BLaER1 treated with 17β-estradiol and CSF1 and Interleukin-3, amounts not matched to agents 10 nM and 100 nM (cell line): ENCODE measurements around the gene TRPC6.
A peak's percentile ranks its signal among the peaks of the same experiment; 100 is the strongest.

Experiments used
- H3K27ac ChIP-seq, 11 experiments: shearing (Covaris generic); formaldehyde crosslinking; 2 replicates each; pipeline ENCODE4 v1.8.1; 2022
- H3K27me3 ChIP-seq, 11 experiments: shearing (Covaris generic); formaldehyde crosslinking; 2 replicates each; pipeline ENCODE4 v1.8.1; 2022
- H3K36me3 ChIP-seq, 11 experiments: shearing (Covaris generic); formaldehyde crosslinking; 2 replicates each; pipeline ENCODE4 v1.8.1; 2022
- H3K4me1 ChIP-seq, 10 experiments: shearing (Covaris generic); formaldehyde crosslinking; 2 replicates each; pipeline ENCODE4 v1.8.1; 2022
- H3K4me2 ChIP-seq, 11 experiments: shearing (Covaris generic); formaldehyde crosslinking; 2 replicates each; pipeline ENCODE4 v1.8.1; 2022
- H3K4me3 ChIP-seq, 10 experiments: shearing (Covaris generic); formaldehyde crosslinking; 2 replicates each; pipeline ENCODE4 v1.8.1; 2022
- H3K9ac ChIP-seq, 11 experiments: shearing (Covaris generic); formaldehyde crosslinking; 2 replicates each; pipeline ENCODE4 v1.8.1; 2022
- H3K9me3 ChIP-seq, 11 experiments: shearing (Covaris generic); formaldehyde crosslinking; replicated peaks in 1 of 11; 2 replicates each; pipeline ENCODE4 v1.8.1; 2022
- H4K20me1 ChIP-seq, 11 experiments: shearing (Covaris generic); formaldehyde crosslinking; 2 replicates each; pipeline ENCODE4 v1.8.1; 2022
- Cebpa-rat ChIP-seq, 11 experiments: shearing (Covaris generic); IDR thresholded peaks; 2 replicates each; pipeline ENCODE4 v1.8.1; 2022

TRPC6 gene

DNA sequence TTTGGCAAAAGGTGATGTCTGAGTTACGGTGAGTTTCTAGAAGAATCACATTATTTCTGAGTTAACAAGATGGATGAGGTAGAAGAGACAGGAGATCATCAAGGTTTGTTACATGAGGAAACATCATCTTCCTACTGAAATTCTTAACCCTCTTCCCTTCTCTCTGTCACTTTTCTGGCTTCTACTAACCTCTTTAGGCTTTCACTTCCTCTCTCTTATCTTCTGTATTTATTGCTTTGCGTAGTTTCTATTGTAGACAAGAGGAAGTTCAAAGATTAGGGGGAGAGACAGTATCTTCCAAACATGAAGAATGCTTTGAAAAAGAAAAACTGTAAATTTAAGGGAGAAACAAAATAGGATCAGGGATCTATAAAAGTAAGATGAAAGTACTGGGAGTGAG lies 75.4 kb downstream of the TRPC6 start:
- no peak overlapping the region for H3K27ac ChIP-seq
- peak overlapping the region in 3 of 11 experiments; percentile 8 to 47 (median 25); a peak in 4 of 22 replicates for H3K4me2 ChIP-seq
- peaks cover 0 to 27% (median 0%) of the 10 kb centered on the region in 10 experiments; a peak in 6 of 20 replicates for H3K4me1 ChIP-seq
- no peaks in the 10 kb centered on the region for H3K36me3 ChIP-seq
- TF ChIP-seq Cebpa-rat (IDR thresholded peaks at IDR 0.05) = no peak
- peaks cover 0 to 7% (median 4%) of the 10 kb centered on the region in 11 experiments; a peak in 2 of 22 replicates for H3K9me3 ChIP-seq
- no peak overlapping the region for H3K4me3 ChIP-seq
- H3K9ac ChIP-seq = no peak overlapping the region
- H4K20me1 ChIP-seq = no peaks in the 10 kb centered on the region
- H3K27me3 ChIP-seq = no peaks in the 10 kb centered on the region

DNA sequence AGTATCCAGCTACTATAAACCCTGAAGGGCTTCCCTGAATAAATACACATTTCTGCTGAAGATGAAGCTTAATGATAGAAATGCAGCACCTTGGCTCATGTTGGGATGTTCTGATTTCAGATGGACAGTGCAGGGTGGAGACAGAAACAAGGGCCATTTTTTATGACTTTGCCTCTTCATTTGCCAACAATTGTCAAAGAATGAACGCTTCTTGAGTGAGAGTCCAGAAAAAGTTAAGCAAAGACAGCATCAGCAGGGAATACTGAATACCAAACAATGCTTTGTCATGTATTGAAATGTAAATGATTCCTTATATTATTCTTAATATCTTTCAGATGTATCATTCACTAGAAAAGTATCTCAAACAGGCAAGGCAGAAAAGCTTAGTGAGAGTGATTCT lies 84.9 kb downstream of the TRPC6 start:
- Histone ChIP-seq H3K36me3 (no peaks in the 10 kb centered on the region), H3K9me3 (no peaks in the 10 kb centered on the region), H3K27ac (no peak overlapping the region), H3K4me1 (no peaks in the 10 kb centered on the region), H3K4me2 (no peak overlapping the region), H3K27me3 (no peaks in the 10 kb centered on the region), H3K4me3 (no peak overlapping the region), H4K20me1 (no peaks in the 10 kb centered on the region), H3K9ac (no peak overlapping the region)
- no peak for TF ChIP-seq Cebpa-rat (IDR thresholded peaks at IDR 0.05)

- no peak for TF ChIP-seq Cebpa-rat (IDR thresholded peaks at IDR 0.05)
- H3K27me3 ChIP-seq = no peaks in the 10 kb centered on the region
- H3K4me3 ChIP-seq = no peak overlapping the region
- H3K4me2 ChIP-seq = no peak overlapping the region
- no peaks in the 10 kb centered on the region for H3K4me1 ChIP-seq
- H3K36me3 ChIP-seq = no peaks in the 10 kb centered on the region
- no peaks in the 10 kb centered on the region for H4K20me1 ChIP-seq
- no peaks in the 10 kb centered on the region for H3K9me3 ChIP-seq
- no peak overlapping the region for H3K27ac ChIP-seq
- no peak overlapping the region for H3K9ac ChIP-seq
These were observed 86.5 kb downstream of the TRPC6 start for GRCh38 chr11:101497291-101497690.

- Histone ChIP-seq H3K27ac (no peak overlapping the region), H4K20me1 (no peaks in the 10 kb centered on the region), H3K4me2 (no peak overlapping the region), H3K9ac (no peak overlapping the region), H3K4me1 (no peaks in the 10 kb centered on the region), H3K36me3 (no peaks in the 10 kb centered on the region), H3K4me3 (no peak overlapping the region), H3K27me3 (no peaks in the 10 kb centered on the region), H3K9me3 (no peaks in the 10 kb centered on the region)
- no peak for TF ChIP-seq Cebpa-rat (IDR thresholded peaks at IDR 0.05)
These were observed 96.0 kb downstream of the TRPC6 start for GRCh38 chr11:101487775-101488174.

DNA sequence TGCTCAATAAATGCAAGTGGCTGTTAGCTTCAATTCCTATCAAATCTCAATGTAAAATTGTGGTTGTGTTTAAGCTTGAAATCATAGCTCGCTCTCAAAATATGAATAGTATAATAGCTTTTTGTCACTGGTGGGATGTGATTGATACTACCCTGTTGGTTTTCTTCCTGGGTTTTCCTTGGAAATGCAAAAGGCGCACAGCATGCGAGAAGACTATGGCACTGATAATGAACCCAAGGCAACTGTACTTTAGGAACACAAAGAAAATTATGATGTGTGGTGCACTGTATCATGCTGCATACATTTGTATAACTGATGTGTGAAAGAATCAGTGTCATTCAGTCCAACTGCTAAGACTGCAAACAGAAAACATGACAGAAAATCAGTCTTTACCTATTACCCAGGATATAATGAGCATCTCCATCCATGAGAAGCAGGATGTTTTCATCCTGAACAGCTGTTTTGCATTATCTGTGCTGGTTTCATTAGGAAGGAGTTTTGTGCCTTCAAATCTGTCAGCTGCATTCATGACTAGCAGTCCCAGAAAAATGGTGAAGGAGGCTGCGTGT lies 101.2 kb downstream of the TRPC6 start:
- Histone ChIP-seq H3K27ac (no peak overlapping the region), H3K27me3 (no peaks in the 10 kb centered on the region), H3K36me3 (no peaks in the 10 kb centered on the region), H3K9ac (no peak overlapping the region), H4K20me1 (no peaks in the 10 kb centered on the region), H3K4me2 (no peak overlapping the region), H3K4me1 (no peaks in the 10 kb centered on the region), H3K9me3 (no peaks in the 10 kb centered on the region), H3K4me3 (no peak overlapping the region)
- no peak for TF ChIP-seq Cebpa-rat (IDR thresholded peaks at IDR 0.05)

DNA sequence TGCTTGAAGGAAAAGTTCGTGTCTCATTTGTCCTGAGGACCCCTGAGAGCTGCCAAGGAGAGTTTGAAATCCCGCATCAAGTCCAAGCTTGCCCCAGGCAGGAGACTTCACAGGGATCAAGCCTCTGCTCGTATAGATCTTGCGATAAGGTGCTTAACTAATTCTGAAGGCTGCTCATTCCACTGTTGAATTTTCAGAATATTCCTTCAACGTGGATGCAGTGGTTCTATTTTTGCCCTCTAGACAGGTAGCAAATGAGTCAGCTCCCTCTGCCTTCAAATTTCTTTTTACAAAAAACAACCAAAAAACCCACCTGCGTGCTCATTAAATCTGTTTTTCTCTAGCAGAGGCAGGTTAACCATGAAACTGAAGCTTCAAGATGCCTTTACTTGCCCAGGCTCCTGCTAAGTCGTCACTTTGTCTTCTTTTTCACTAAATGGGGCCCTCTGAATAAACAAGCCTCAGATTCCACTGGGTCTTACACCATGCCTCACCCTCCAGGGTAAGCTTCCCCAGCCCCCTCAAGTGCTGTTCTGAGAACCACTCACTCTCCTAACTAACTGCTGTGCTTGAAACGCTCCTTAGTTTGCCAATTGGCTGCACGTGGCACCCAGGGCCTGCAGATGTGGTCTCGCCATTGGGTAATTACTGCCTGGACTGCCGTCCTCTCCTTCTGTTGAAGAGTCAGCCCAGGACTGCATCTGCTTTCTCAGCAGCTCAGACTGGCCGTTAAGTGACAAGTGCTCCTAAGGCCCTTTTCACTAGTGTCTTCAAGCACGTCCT lies 105.0 kb downstream of the TRPC6 start:
- no peaks in the 10 kb centered on the region for H3K9me3 ChIP-seq
- H4K20me1 ChIP-seq = no peaks in the 10 kb centered on the region
- peaks cover 0 to 6% (median 0%) of the 10 kb centered on the region in 10 experiments; a peak in 3 of 20 replicates for H3K4me1 ChIP-seq
- H3K9ac ChIP-seq = no peak overlapping the region
- TF ChIP-seq Cebpa-rat (IDR thresholded peaks at IDR 0.05) = no peak
- no peaks in the 10 kb centered on the region for H3K27me3 ChIP-seq
- H3K27ac ChIP-seq = no peak overlapping the region
- no peak overlapping the region for H3K4me2 ChIP-seq
- no peaks in the 10 kb centered on the region for H3K36me3 ChIP-seq
- H3K4me3 ChIP-seq = no peak overlapping the region

DNA sequence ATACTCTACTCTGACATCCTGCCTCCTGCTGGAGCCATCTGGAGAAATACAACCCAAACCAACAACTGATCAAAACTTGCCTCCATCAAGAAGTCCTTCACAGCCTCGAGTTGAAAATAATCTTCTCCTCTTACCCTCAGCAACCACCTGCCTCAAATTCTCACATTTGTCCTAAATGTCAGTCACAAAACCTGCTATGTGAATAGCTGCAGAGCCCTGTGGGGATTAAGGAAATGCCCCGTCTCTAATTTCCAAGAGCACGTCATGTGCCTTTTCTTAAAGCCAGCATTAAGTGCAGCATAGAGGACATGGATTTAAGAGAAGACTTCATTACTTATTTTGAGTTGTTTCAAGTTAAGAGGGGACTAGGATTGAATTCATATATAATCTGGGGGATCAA lies 105.9 kb downstream of the TRPC6 start:
- H3K4me1 ChIP-seq = peaks cover 0 to 14% (median 0%) of the 10 kb centered on the region in 10 experiments; a peak in 4 of 20 replicates
- no peak overlapping the region for H3K4me3 ChIP-seq
- H3K9me3 ChIP-seq = no peaks in the 10 kb centered on the region
- no peak overlapping the region for H3K9ac ChIP-seq
- H3K27me3 ChIP-seq = no peaks in the 10 kb centered on the region
- no peak overlapping the region for H3K4me2 ChIP-seq
- no peak overlapping the region for H3K27ac ChIP-seq
- no peaks in the 10 kb centered on the region for H3K36me3 ChIP-seq
- H4K20me1 ChIP-seq = no peaks in the 10 kb centered on the region
- TF ChIP-seq Cebpa-rat (IDR thresholded peaks at IDR 0.05) = no peak

GRCh38 chr11:101476191-101476590 lies 107.6 kb downstream of the TRPC6 start:
- no peak for TF ChIP-seq Cebpa-rat (IDR thresholded peaks at IDR 0.05)
- H3K4me2 ChIP-seq = no peak overlapping the region
- peaks cover 0 to 22% (median 0%) of the 10 kb centered on the region in 10 experiments; a peak in 4 of 20 replicates for H3K4me1 ChIP-seq
- no peak overlapping the region for H3K9ac ChIP-seq
- H3K27ac ChIP-seq = no peak overlapping the region
- no peaks in the 10 kb centered on the region for H4K20me1 ChIP-seq
- no peaks in the 10 kb centered on the region for H3K27me3 ChIP-seq
- no peak overlapping the region for H3K4me3 ChIP-seq
- no peaks in the 10 kb centered on the region for H3K36me3 ChIP-seq
- H3K9me3 ChIP-seq = no peaks in the 10 kb centered on the region

- no peak for TF ChIP-seq Cebpa-rat (IDR thresholded peaks at IDR 0.05)
- H4K20me1 ChIP-seq = no peaks in the 10 kb centered on the region
- H3K4me3 ChIP-seq = no peak overlapping the region
- H3K27ac ChIP-seq = no peak overlapping the region
- no peak overlapping the region for H3K9ac ChIP-seq
- H3K4me1 ChIP-seq = peaks cover 0 to 22% (median 0%) of the 10 kb centered on the region in 10 experiments; a peak in 4 of 20 replicates
- no peaks in the 10 kb centered on the region for H3K9me3 ChIP-seq
- H3K27me3 ChIP-seq = no peaks in the 10 kb centered on the region
- H3K4me2 ChIP-seq = no peak overlapping the region
- no peaks in the 10 kb centered on the region for H3K36me3 ChIP-seq
These were observed 108.1 kb downstream of the TRPC6 start for GRCh38 chr11:101475699-101476098.

DNA sequence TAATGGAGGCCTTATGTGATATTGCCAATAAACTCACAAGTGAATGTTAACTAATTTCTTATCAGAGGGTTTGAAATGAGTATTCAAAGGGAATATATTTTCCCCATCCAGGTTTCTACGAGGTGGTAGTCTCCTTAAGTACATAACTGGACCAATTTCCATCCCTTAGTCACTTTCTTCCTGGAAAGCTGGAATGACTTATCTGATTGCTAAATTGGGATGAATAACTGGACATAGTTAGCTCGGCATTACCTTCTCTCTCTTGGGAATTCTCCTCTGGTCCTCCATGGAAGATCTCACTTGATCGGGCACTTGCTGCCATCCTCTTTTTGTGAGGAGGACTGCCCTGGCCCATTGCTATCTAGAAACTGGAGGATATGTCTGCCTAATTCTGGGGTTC lies 109.1 kb downstream of the TRPC6 start:
- TF ChIP-seq Cebpa-rat (IDR thresholded peaks at IDR 0.05) = no peak
- H3K4me3 ChIP-seq = no peak overlapping the region
- no peaks in the 10 kb centered on the region for H3K36me3 ChIP-seq
- H3K4me2 ChIP-seq = no peak overlapping the region
- H4K20me1 ChIP-seq = no peaks in the 10 kb centered on the region
- H3K27ac ChIP-seq = no peak overlapping the region
- no peaks in the 10 kb centered on the region for H3K9me3 ChIP-seq
- no peaks in the 10 kb centered on the region for H3K27me3 ChIP-seq
- H3K4me1 ChIP-seq = peaks cover 0 to 28% (median 0%) of the 10 kb centered on the region in 10 experiments; a peak in 5 of 20 replicates
- no peak overlapping the region for H3K9ac ChIP-seq
